H1 (cell line): ENCODE measurements around the gene CEL. TPM values are rescaled to one million over a fixed set of nuclear protein-coding genes. Genes with fewer than 3 reads are reported as not detected.

Source experiments
- CTCF ChIA-PET: fragments of 300-600 bp; sonication (Branson Sonifier 250); formaldehyde crosslinking; loops from one replicate; lab custom pipeline; 2021; ENCODE audit not compliant: partially characterized antibody; lab: Charles Lee
- POLR2A ChIA-PET: fragments of 300-600 bp; sonication (Branson Sonifier 250); formaldehyde crosslinking; loops from one replicate; lab custom pipeline; 2021; ENCODE audit warnings: inconsistent platforms; ENCODE audit not compliant: partially characterized antibody; lab: Charles Lee
- DNase-seq, 2 experiments: peaks; one replicate each; pipeline versions ENCODE4 v3.0.0 to v3.0.0-alpha.2; 2010 to 2022; ENCODE audit warnings: low spot score in 2 of 2, low read depth in 1 of 2, mixed read lengths in 1 of 2
- FAIRE-seq: peaks from 2 replicates; lab custom pipeline; 2011; peaks lifted over from hg19 to GRCh38; lab: Jason Lieb, UNC
- H2AFZ ChIP-seq: 2 replicates; pipeline ENCODE4 v1.8.1; 2012; ENCODE audit warnings: low read length, inconsistent platforms
- H2AK5ac ChIP-seq: 2 replicates; pipeline ENCODE4 v1.6.1; 2013; ENCODE audit warnings: low read depth, low read length
- H2BK120ac ChIP-seq: replicated peaks from 2 replicates; pipeline ENCODE3; 2013; ENCODE audit warnings: low read depth, low read length, inconsistent platforms
- H2BK12ac ChIP-seq: 2 replicates; pipeline ENCODE4 v1.6.1; 2013; ENCODE audit warnings: low read depth, low read length
- H2BK15ac ChIP-seq: 2 replicates; pipeline ENCODE4 v1.6.1; 2013; ENCODE audit warnings: low read length
- H2BK20ac ChIP-seq: 2 replicates; pipeline ENCODE4 v1.6.1; 2013; ENCODE audit warnings: low read length
- H2BK5ac ChIP-seq: 2 replicates; pipeline ENCODE4 v1.6.1; 2013; ENCODE audit warnings: low read depth, low read length
- H3K14ac ChIP-seq: 2 replicates; pipeline ENCODE4 v1.6.1; 2013; ENCODE audit warnings: inconsistent platforms; ENCODE audit not compliant: insufficient read length
- H3K18ac ChIP-seq: 2 replicates; pipeline ENCODE4 v1.6.1; 2013; ENCODE audit warnings: low read length; ENCODE audit errors: extremely low read depth
- H3K23ac ChIP-seq: 2 replicates; pipeline ENCODE4 v1.6.1; 2013; ENCODE audit warnings: inconsistent platforms; ENCODE audit not compliant: insufficient read length
- H3K23me2 ChIP-seq: 2 replicates; pipeline ENCODE4 v1.6.1; 2013; ENCODE audit warnings: low read depth, low read length
- H3K27ac ChIP-seq: 2 replicates; pipeline ENCODE4 v1.6.1; 2011; ENCODE audit warnings: low read depth, low read length, inconsistent platforms
- H3K27me3 ChIP-seq, 4 experiments: replicated peaks in 1 of 4; 1 replicate in 1 of 4; 2 replicates in 3 of 4; pipeline versions ENCODE4 v1.6.1 to v1.8.1; 2011 to 2013; ENCODE audit warnings: low read length in 3 of 4, mild to moderate bottlenecking in 3 of 4, inconsistent platforms in 2 of 4, mixed read lengths in 2 of 4, moderate library complexity in 1 of 4; ENCODE audit not compliant: control insufficient read depth in 3 of 4, insufficient read depth in 3 of 4; ENCODE audit errors: extremely low read depth in 1 of 4
- H3K36me3 ChIP-seq, 4 experiments: 2 replicates each; pipeline versions ENCODE4 v1.6.1 to v1.8.1; 2011 to 2013; ENCODE audit warnings: mild to moderate bottlenecking in 4 of 4, low read length in 3 of 4, moderate library complexity in 2 of 4, control low read depth in 1 of 4, inconsistent platforms in 1 of 4; ENCODE audit not compliant: insufficient read depth in 4 of 4, control insufficient read depth in 2 of 4
- H3K4ac ChIP-seq: replicated peaks from 2 replicates; pipeline ENCODE3; 2013; ENCODE audit warnings: low read length, low read depth, mixed read lengths, inconsistent platforms; ENCODE audit not compliant: insufficient read length
- H3K4me1 ChIP-seq, 4 experiments: replicated peaks in 1 of 4; 1 replicate in 1 of 4; 2 replicates in 3 of 4; pipeline versions ENCODE4 v1.6.1 to v1.8.1; 2011 to 2013; ENCODE audit warnings: low read length in 3 of 4, inconsistent platforms in 2 of 4, mixed read lengths in 1 of 4; ENCODE audit not compliant: insufficient read depth in 4 of 4, control insufficient read depth in 3 of 4
- H3K4me2 ChIP-seq, 2 experiments: 2 replicates each; pipeline versions ENCODE4 v1.6.1 to v1.8.1; 2011 to 2013; ENCODE audit warnings: low read depth in 2 of 2, low read length in 2 of 2, control low read depth in 1 of 2, inconsistent platforms in 1 of 2, mild to moderate bottlenecking in 1 of 2; ENCODE audit not compliant: insufficient read depth in 1 of 2
- H3K4me3 ChIP-seq, 4 experiments: fragments of 200-600, 300-600 bp in 1 of 4; sonication (generic), shearing (Covaris generic), sonication (Bioruptor Twin) in 1 of 4; 2 replicates each; pipeline versions ENCODE4 v1.5.1 to v1.8.1; 2011 to 2016; ENCODE audit warnings: low read length in 4 of 4, low read depth in 3 of 4, control low read depth in 2 of 4, inconsistent platforms in 2 of 4, mild to moderate bottlenecking in 2 of 4, mixed read lengths in 1 of 4, moderate library complexity in 1 of 4; ENCODE audit not compliant: insufficient read depth in 2 of 4; ENCODE audit errors: extremely low read depth in 1 of 4
- H3K56ac ChIP-seq: replicated peaks from 2 replicates; pipeline ENCODE3; 2013; ENCODE audit warnings: low read depth, mild to moderate bottlenecking, mixed read lengths, low read length, inconsistent platforms; ENCODE audit not compliant: insufficient read length
- H3K79me1 ChIP-seq: 2 replicates; pipeline ENCODE4 v1.6.1; 2013; ENCODE audit warnings: low read depth, low read length, control low read depth
- H3K79me2 ChIP-seq, 2 experiments: 2 replicates each; pipeline versions ENCODE4 v1.6.1 to v1.8.1; 2012 to 2013; ENCODE audit warnings: low read length in 2 of 2, mild to moderate bottlenecking in 2 of 2, inconsistent platforms in 1 of 2; ENCODE audit not compliant: insufficient read depth in 2 of 2, control insufficient read depth in 1 of 2
- H3K9ac ChIP-seq, 4 experiments: replicated peaks in 1 of 4; 1 replicate in 1 of 4; 2 replicates in 3 of 4; pipeline versions ENCODE4 v1.6.1 to v1.8.1; 2011 to 2013; ENCODE audit warnings: low read depth in 3 of 4, low read length in 3 of 4, control low read depth in 2 of 4, mild to moderate bottlenecking in 2 of 4, moderate library complexity in 2 of 4, inconsistent platforms in 1 of 4; ENCODE audit errors: extremely low read depth in 1 of 4
- H3K9me3 ChIP-seq, 2 experiments: 2 replicates each; pipeline versions ENCODE4 v1.6.1 to v1.8.1; 2012 to 2013; ENCODE audit warnings: mild to moderate bottlenecking in 2 of 2, moderate library complexity in 2 of 2, control low read depth in 1 of 2, inconsistent platforms in 1 of 2, low read depth in 1 of 2, low read length in 1 of 2, mixed read lengths in 1 of 2; ENCODE audit not compliant: insufficient read depth in 2 of 2
- H4K20me1 ChIP-seq, 2 experiments: replicated peaks in 1 of 2; 2 replicates each; pipeline versions ENCODE3 to v1.8.1; 2011 to 2013; ENCODE audit warnings: inconsistent platforms in 2 of 2, low read length in 2 of 2, mild to moderate bottlenecking in 1 of 2; ENCODE audit not compliant: insufficient read depth in 2 of 2, control insufficient read depth in 1 of 2
- H4K5ac ChIP-seq: 2 replicates; pipeline ENCODE4 v1.6.1; 2013; ENCODE audit warnings: low read length, low read depth, mixed read lengths, inconsistent platforms; ENCODE audit not compliant: insufficient read length
- H4K8ac ChIP-seq: 2 replicates; pipeline ENCODE4 v1.8.0; 2013; ENCODE audit warnings: mild to moderate bottlenecking, moderate library complexity, low read length, inconsistent platforms; ENCODE audit not compliant: insufficient read depth; ENCODE audit errors: extremely low read depth
- H4K91ac ChIP-seq: replicated peaks from 2 replicates; pipeline ENCODE3; 2013; ENCODE audit warnings: low read length, mixed read lengths, inconsistent platforms; ENCODE audit not compliant: insufficient read length
- HDAC6 ChIP-seq: IDR thresholded peaks from one replicate; pipeline ENCODE4 v1.7.1; 2012; ENCODE audit warnings: low read depth, mild to moderate bottlenecking, inconsistent platforms, low read length, moderate library complexity
- RFX5 ChIP-seq: IDR thresholded peaks from 2 replicates; pipeline ENCODE4 v1.6.1; 2011; ENCODE audit warnings: low read depth, low read length, improper control_type of control experiment, borderline replicate concordance
- TBP ChIP-seq: IDR thresholded peaks from 2 replicates; pipeline ENCODE4 v1.6.1; 2011; ENCODE audit warnings: low read depth, low read length, improper control_type of control experiment
- WGBS, 2 experiments: shearing (Covaris generic) in 1 of 2; methylation state at CpG; one replicate each; pipeline versions ENCODE4 v1.1.6 to v1.1.7; 2013 to 2015; ENCODE audit warnings: low lambda C conversion rate in 2 of 2, mixed read lengths in 2 of 2, inconsistent platforms in 1 of 2, low coverage in 1 of 2, missing lambda C conversion rate in 1 of 2; ENCODE audit not compliant: insufficient replicate concordance in 2 of 2, insufficient coverage in 1 of 2, insufficient read length in 1 of 2; ENCODE audit errors: extremely low coverage in 1 of 2, missing lambda C conversion rate in 1 of 2; 5-methylcytosine and 5-hydroxymethylcytosine counted together
- polyA plus RNA-seq, 7 experiments: library from polyadenylated mRNA; depleted of rRNA in 3 of 7; stranded (reverse) in 5 of 7; unstranded in 2 of 7; fragments of >200 nt in 5 of 7; fragments of 200-250 nt in 2 of 7; gene quantifications; 1 replicate in 5 of 7; 2 replicates in 1 of 7; 4 replicates in 1 of 7; pipeline versions ENCODE4 v1.2.1 to v1.2.3, GENCODE V29; 2011 to 2013; ENCODE audit warnings: missing spikeins in 2 of 7, mixed read lengths in 2 of 7
- total RNA-seq: library from RNA; stranded (reverse); fragmentation: NEBNext Ultra II Directional; extraction: Animal tissue kit (Norgen Biotek cat#: 25700); gene quantifications from 2 replicates; pipeline ENCODE4 v1.2.1, GENCODE V29; 2021

The CEL gene
- total and polyA plus RNA-seq, 2 of the 8 experiments (the other 6 are each of a cell fraction or from before 2014, with no cell fraction given): 1.8 to 3.4 TPM

DNA sequence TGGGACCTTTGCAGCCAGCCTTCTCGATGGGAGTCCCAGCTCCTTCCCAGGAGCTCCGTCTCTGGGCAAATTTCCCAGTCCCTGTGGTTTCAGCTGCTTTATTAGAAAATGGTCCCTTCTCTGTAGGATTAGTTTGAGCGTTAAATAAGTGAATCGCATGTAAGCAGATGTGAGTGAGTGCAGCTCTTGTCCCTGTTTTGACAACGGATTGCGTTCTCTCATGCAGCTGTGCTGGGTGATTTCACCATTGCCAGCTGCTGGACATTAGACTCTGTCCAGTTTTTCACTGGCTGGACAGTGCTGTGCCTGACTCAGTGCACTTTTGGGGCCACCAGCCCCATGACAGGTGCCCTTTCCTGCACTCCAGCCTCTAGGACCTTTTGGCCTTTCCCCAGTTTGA lies 11.6 kb upstream of the CEL start:
- POLR2A ChIA-PET: interaction anchor here (0.6 to 1.3 kb wide), 2 partner anchors 20 to 52 kb away, joined by 3 to 4 read pairs; partner anchors contain the start of gene GTF3C5
- Histone ChIP-seq H4K20me1 (peaks cover 0 to 15% of the 10 kb centered on the region in 2 experiments), H3K18ac (no peak overlapping the region), H3K23me2 (no peaks in the 10 kb centered on the region), H3K4me2 (no peak overlapping the region), H3K79me1 (peaks cover 2% of the 10 kb centered on the region; the same call in 1 of the 2 replicates), H2BK12ac (no peak overlapping the region), H2BK120ac (no peak overlapping the region), H4K5ac (no peak overlapping the region), H2AFZ (no peak overlapping the region), H3K4me1 (no peaks in the 10 kb centered on the region), H3K56ac (no peak overlapping the region), H2AK5ac (no peak overlapping the region), H2BK15ac (no peak overlapping the region), H4K91ac (no peak overlapping the region), H3K79me2 (no peaks in the 10 kb centered on the region), H3K27me3 (no peaks in the 10 kb centered on the region), H2BK20ac (no peak overlapping the region), H3K36me3 (peaks cover 20 to 48% (median 42%) of the 10 kb centered on the region in 4 experiments; a peak in 7 of 8 replicates), H4K8ac (no peak overlapping the region), H2BK5ac (no peak overlapping the region), H3K14ac (no peak overlapping the region), H3K4me3 (no peak overlapping the region), H3K23ac (no peak overlapping the region), H3K9me3 (no peaks in the 10 kb centered on the region), H3K4ac (no peak overlapping the region), H3K27ac (no peak overlapping the region), H3K9ac (no peak overlapping the region)
- no peak for DNase-seq
- CTCF ChIA-PET: interaction anchor here (1.0 to 4.2 kb wide), 4 partner anchors 14 to 97 kb away, joined by 3 to 21 read pairs (median 8); no protein-coding TSS in a partner anchor
- WGBS, 2 experiments: 94% methylated on average over 6 of the region's 6 CpGs; no CpG with 5 or more reads in 1 of the 2 experiments
- no peak for TF ChIP-seq RFX5
- no peak for TF ChIP-seq TBP
- TF ChIP-seq HDAC6: no peak
- no peak for FAIRE-seq
